Stimulated activated CD4-positive, alpha-beta T cell treated with anti-CD3 and anti-CD28 coated beads, Interleukin-4, amount 100 ng/mL, for 48 hours (primary cell): ENCODE measurements around the gene FAM118B.
"Not testable (repeated sequence)": the region's sequence is repeated elsewhere in the genome, so short reads cannot be mapped to it uniquely, and the experiment has no call there.

Source experiments
- DNase-seq, 2 donors: peaks; one replicate each; pipeline ENCODE4 v3.0.0-alpha.2; 2020; ENCODE audit warnings: low read depth in 2 of 2

The FAM118B gene

GRCh38 chr11:126217491-126217890, 5.9 kb downstream of the FAM118B start:
- no peak for DNase-seq

GRCh38 chr11:126219547-126219946, 8.0 kb downstream of the FAM118B start:
- DNase-seq, result no peak

GRCh38 chr11:126224647-126225294, 13.2 kb downstream of the FAM118B start:
- no peak for DNase-seq

GRCh38 chr11:126225295-126225665, 13.7 kb downstream of the FAM118B start:
- DNase-seq, result no peak

- no peak for DNase-seq
Measured at GRCh38 chr11:126226334-126227084, 14.9 kb downstream of the FAM118B start.

- DNase-seq, result no peak
Measured at GRCh38 chr11:126229858-126230540, 18.4 kb downstream of the FAM118B start.

- DNase-seq, result no peak
Measured at GRCh38 chr11:126231725-126232459, 20.3 kb downstream of the FAM118B start.

GRCh38 chr11:126232683-126233082, 21.1 kb downstream of the FAM118B start:
- no peak for DNase-seq

- DNase-seq, result no peak
Measured at GRCh38 chr11:126233391-126233790, 21.8 kb downstream of the FAM118B start.

GRCh38 chr11:126246636-126247035, 35.1 kb downstream of the FAM118B start:
- no peak for DNase-seq

- DNase-seq, result no peak
Measured at GRCh38 chr11:126253265-126253664, 41.7 kb downstream of the FAM118B start.

- no peak for DNase-seq
Measured at GRCh38 chr11:126254819-126255218, 43.2 kb downstream of the FAM118B start.

- DNase-seq, result not testable (repeated sequence)
Measured at GRCh38 chr11:126255507-126255906, 43.9 kb downstream of the FAM118B start.

- DNase-seq, result no peak
Measured at GRCh38 chr11:126256216-126256615, 44.6 kb downstream of the FAM118B start.

- DNase-seq, result no peak
Measured at GRCh38 chr11:126257144-126257543, 45.6 kb downstream of the FAM118B start.

- no peak for DNase-seq
Measured at GRCh38 chr11:126257764-126258163, 46.2 kb downstream of the FAM118B start.

GRCh38 chr11:126262216-126262615, 50.6 kb downstream of the FAM118B start:
- DNase-seq, result no peak

GRCh38 chr11:126263489-126263888, 51.9 kb downstream of the FAM118B start:
- DNase-seq, result no peak

GRCh38 chr11:126265811-126266210, 54.2 kb downstream of the FAM118B start:
- no peak for DNase-seq

GRCh38 chr11:126267650-126268049, 56.1 kb downstream of the FAM118B start:
- no peak for DNase-seq

GRCh38 chr11:126268361-126268707, 56.8 kb downstream of the FAM118B start:
- DNase-seq, result no peak
